MG63 (cell line): ENCODE measurements around the gene MSMP. TPM values are rescaled to one million over a fixed set of nuclear protein-coding genes. Genes with fewer than 3 reads are reported as not detected.

Experiments
- DNase-seq: peaks from one replicate; pipeline ENCODE4 v3.0.0-alpha.2; 2020
- H3K27me3 ChIP-seq: fragments of 250-450 bp; sonication (Bioruptor Pico); 2 replicates; pipeline ENCODE4 v1.5.1; 2020; ENCODE audit warnings: mild to moderate bottlenecking, moderate library complexity
- H3K36me3 ChIP-seq: fragments of 250-450 bp; sonication (Bioruptor Pico); 2 replicates; pipeline ENCODE4 v1.5.1; 2020; ENCODE audit warnings: mild to moderate bottlenecking, moderate library complexity
- H3K4me3 ChIP-seq: fragments of 250-450 bp; sonication (Bioruptor Pico); 2 replicates; pipeline ENCODE4 v1.5.1; 2020; ENCODE audit warnings: mild to moderate bottlenecking, moderate library complexity
- H3K9me3 ChIP-seq: fragments of 250-450 bp; sonication (Bioruptor Pico); 2 replicates; pipeline ENCODE4 v1.5.1; 2020; ENCODE audit warnings: mild to moderate bottlenecking, moderate library complexity
- total RNA-seq: library from RNA; depleted of rRNA; stranded (reverse); fragments of >200 nt; shearing (Covaris generic); gene quantifications from 2 replicates; pipeline ENCODE4 v1.2.3, GENCODE V29; 2014; ENCODE audit warnings: low replicate concordance

Gene MSMP
- total RNA-seq, 1 experiment from 2014 or later = not detected

DNA sequence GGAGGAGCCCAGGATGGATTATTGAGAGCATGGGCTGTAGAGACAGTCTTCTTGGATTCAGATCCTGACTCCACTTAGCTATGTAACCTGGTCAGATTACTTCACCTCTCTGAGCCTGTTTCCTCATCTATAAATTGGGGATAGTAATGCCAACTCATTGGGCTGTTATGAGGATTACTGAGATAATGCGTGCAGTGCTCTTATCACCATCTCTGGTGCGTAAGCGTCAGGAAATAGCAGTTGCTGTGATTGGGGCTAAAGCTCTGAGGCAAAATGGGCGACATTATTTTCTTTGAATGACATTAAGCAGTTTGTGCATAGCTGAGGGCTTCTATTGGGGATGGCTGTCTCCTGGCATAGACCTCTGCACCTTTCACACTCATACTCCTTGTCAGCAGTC is 995 bp upstream of the MSMP start:
- peaks cover 63% of the 10 kb centered on the region for H3K36me3 ChIP-seq
- no peak for DNase-seq
- no peaks in the 10 kb centered on the region for H3K27me3 ChIP-seq
- no peaks in the 10 kb centered on the region for H3K9me3 ChIP-seq
- H3K4me3 ChIP-seq = no peak overlapping the region

DNA sequence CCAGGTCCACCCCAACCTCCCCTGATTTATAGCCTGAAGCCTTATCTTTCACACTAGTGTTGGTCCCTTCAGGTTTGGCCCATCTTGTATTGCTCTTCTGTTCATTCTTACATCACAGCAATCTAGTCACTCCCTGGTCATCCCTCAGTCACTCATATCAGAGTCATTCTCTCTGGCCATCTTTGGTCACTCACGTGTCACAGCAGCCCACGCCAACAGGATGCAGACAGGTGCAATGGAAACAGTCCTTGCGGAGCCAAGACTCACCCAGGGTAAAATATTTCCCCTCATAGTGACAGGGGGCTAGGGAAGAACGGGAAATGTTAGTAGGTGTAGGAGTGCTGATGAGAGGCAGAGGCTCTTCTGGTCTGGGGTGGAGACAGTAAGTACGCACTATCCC is 610 bp downstream of the MSMP start:
- no peaks in the 10 kb centered on the region for H3K9me3 ChIP-seq
- no peak for DNase-seq
- H3K4me3 ChIP-seq = no peak overlapping the region
- no peaks in the 10 kb centered on the region for H3K27me3 ChIP-seq
- peaks cover 66% of the 10 kb centered on the region for H3K36me3 ChIP-seq

DNA sequence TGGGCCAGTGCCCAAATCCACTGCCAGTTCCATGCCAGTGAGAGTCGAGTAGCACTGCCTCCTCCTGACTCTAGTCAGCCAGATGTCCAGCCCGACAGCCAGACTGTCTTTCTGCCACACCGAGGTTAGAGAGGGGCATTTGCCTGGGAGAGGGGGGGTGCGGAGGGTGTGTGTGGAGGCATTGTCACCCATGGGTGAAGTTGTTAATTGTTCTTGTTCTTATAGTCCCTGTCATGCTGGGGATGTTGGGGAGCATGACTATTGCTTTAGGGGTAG is 3.9 kb downstream of the MSMP start:
- H3K36me3 ChIP-seq = peaks cover 88% of the 10 kb centered on the region
- peak overlapping the region; percentile 98 for H3K4me3 ChIP-seq
- no peaks in the 10 kb centered on the region for H3K27me3 ChIP-seq
- peak; percentile 47 for DNase-seq
- no peaks in the 10 kb centered on the region for H3K9me3 ChIP-seq

DNA sequence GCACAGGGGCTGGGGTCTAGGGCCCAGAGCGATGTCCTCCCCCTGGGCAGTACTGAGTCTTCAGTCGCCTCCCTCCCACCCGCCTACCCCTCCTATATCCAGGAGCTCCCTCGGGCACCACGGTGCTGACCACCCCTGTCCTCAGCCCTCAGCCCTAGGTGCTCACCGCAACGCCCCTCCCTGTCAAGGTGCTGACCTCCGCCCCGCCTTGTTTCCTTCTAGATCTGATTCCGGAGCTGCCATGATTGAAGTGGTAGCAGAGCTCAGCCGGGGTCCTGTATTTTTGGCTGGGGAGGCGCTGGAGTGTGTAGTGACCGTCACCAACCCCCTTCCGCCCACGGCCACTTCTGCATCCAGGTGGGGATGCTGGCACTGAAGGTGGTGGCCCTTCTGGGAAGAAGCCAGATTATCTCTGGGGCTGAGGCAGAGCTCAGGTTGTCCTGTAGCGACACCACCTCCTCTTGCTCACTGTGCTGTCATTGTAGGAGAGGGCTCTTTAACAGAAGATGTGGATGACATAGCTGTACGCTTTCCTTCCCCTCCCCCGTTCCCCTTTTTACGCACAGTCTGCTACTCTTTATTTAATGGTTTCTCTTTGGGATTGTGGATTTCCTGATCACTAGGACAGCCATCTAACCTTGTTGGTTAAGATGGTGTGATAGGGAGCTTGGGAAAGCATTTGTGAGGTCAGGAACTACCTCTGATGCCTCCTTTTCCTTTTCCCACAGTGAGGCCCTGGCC is 4.4 kb downstream of the MSMP start:
- Histone ChIP-seq H3K36me3 (peaks cover 86% of the 10 kb centered on the region), H3K9me3 (no peaks in the 10 kb centered on the region), H3K27me3 (no peaks in the 10 kb centered on the region), H3K4me3 (peak overlapping the region; percentile 98)
- peak; percentile 51 for DNase-seq

DNA sequence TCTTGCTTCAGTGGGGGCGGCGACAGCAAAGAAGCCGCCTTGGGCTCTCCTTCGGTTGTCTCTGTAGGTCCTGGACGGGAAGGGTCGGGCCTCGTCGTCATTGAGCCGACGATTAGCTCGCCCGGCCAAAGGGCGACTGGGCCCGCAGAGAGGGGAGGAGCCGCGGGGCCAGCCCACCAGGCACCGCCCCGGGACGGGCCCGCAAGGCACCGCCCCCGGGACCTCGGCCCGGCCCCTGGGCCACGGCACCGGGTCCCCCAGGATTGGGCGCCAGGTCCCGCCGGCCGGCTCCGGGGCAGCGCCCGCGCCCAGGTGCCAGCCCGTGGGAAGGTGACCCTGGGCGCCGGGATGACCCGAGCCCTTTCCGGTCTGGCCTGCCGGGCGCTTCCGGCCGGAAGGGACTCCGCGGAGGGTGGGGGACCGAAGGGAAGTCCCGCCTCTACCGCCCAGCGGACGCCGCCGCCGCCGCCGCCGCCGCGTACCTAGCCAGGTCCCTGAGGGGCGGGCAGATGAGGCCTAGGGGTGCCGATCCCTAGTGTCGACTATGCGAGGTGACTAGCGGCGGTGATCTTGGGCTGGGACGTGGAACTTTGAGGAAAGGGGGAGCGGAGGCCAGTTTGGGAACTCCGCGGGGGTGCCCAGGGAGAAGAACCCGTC is 5.1 kb downstream of the MSMP start, which contains the start of the genes GBA2 and RGP1:
TSS of gene GBA2 (minus strand) at position 371 of the 657 bp plus-strand sequence. CDS start 524 bp downstream, outside the sequence.
TSS of gene RGP1 (plus strand) at position 430 of the 657 bp plus-strand sequence. CDS start 469 bp downstream, outside the sequence.
- peak; percentile 96 for DNase-seq
- no peaks in the 10 kb centered on the region for H3K9me3 ChIP-seq
- peaks cover 86% of the 10 kb centered on the region for H3K36me3 ChIP-seq
- H3K27me3 ChIP-seq = no peaks in the 10 kb centered on the region
- H3K4me3 ChIP-seq = peak within 1 kb of the TSS; percentile 98

DNA sequence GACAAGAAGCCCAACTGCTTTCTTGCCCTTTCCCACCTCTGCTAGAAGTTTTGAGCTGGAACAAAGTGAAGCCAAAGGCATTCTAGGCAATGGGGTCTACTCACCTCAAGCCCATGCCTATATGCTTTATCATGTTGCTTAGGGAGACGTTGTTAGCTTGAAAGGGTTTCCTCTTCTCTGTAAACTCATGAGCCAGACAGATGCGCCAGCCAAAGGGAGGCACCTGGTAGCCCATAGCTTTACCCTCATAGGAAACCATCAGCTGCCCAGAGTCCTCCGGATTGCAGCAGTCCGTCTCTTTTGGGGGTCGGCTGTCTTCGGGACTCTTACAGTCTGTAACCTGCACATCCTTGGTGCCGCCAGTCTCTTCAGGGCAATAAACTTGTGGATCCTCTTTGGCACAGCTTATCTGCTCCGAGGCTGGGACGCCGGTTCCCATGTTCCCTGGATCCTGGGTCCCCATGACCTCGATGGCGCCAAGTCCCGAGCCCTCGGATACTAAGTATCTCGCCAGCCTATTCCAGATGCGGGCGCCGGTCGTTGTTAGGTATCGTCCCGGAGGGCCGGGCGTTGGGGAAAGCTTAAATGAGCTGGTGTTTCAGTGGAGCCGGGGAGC is 5.7 kb downstream of the MSMP start:
- no peaks in the 10 kb centered on the region for H3K9me3 ChIP-seq
- DNase-seq = no peak
- H3K27me3 ChIP-seq = no peaks in the 10 kb centered on the region
- H3K36me3 ChIP-seq = peaks cover 86% of the 10 kb centered on the region
- peak overlapping the region; percentile 98 for H3K4me3 ChIP-seq

DNA sequence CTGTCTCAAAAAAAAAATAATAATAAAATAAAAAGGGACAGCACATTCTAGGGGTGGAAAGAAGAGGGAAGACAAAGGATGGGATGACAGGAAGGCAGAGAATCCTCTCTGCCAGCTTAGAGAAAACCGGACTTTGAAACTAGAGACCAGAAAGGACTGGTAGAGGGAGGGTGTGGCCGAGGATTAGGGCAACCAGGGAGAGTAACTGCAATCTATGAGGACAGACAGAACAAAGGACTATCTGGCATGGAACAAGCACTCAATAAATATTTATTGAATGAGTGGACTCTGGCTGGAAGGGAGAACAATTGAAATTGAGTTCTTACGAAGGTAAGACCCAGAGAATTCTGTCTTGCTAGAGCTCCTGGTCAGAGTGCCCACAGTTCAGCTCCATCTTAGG is 7.5 kb downstream of the MSMP start:
- DNase-seq = peak; percentile 44
- Histone ChIP-seq H3K9me3 (no peaks in the 10 kb centered on the region), H3K4me3 (peak overlapping the region; percentile 98), H3K27me3 (no peaks in the 10 kb centered on the region), H3K36me3 (peaks cover 86% of the 10 kb centered on the region)

DNA sequence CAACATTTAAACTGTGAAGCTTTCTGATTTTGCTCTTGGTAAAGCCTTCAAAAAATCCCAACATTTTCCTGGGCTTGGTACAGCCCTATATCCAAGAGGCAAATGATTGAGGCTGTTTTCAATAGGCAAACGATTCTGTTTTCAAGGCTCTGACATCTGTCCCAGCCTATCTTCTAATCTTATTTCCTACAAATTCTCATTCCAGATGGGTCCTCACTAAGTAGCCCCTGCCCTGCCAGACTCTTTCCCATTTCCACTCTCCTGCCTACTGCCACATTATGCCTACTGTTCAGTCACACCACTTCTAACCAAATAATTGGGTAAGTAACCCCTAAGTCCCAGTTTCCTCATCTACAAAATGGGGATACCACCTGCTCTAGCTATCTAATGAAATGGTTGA is 8.5 kb downstream of the MSMP start:
- DNase-seq = no peak
- H3K4me3 ChIP-seq = peak overlapping the region; percentile 98; the same call in 1 of the 2 replicates
- no peaks in the 10 kb centered on the region for H3K9me3 ChIP-seq
- H3K36me3 ChIP-seq = peaks cover 85% of the 10 kb centered on the region
- H3K27me3 ChIP-seq = no peaks in the 10 kb centered on the region

DNA sequence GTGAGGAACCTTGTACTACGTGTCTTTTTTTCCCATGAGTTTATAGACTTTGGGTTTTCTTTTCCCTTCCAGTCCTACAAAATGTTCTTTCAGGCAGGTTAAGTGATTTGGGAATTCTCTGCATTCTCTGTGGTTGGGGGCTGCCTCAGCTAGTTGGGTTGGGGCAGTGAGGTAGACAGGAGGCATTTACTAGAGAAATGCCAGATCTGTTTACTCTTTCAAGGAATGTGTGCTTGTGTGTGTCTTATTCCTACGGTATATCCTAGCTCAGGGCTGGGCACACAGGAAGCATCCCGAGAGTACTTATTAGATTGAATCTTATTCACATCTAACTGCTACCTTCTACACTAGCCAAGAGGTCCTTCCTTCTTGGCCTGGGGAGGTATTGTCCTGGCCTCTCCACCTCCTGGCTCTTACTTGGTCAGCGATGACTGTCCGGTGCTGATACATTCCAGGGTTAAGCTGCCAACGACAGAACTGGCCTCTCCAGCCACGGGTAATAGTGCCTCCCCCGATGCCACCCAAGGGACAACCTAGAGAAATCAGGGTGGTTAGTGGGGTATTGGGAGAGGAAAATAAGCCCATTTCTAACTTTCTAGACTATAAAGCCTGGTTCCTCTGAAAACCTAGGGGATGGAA is 10.1 kb downstream of the MSMP start:
- no peak overlapping the region for H3K4me3 ChIP-seq
- no peaks in the 10 kb centered on the region for H3K27me3 ChIP-seq
- peaks cover 95% of the 10 kb centered on the region for H3K36me3 ChIP-seq
- DNase-seq = no peak
- no peaks in the 10 kb centered on the region for H3K9me3 ChIP-seq

DNA sequence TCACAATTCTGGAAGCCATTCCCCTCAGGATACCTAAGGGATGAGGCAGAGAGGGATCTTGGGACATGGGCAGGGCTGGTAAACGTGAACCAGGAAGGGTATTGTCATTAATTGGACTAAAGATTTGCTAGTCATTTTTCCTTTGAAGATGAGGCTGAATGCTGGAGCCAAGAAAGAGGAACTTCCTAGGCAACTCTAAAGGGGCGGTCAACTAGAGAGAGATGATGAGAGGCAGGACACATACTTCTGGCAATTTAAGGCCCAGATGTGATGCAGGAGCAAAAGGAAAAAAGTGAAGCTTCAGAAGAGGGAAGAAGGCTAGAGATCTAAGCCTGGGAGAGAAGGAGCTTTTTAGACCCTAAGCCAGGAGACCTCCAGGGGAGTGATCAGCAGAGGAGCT is 10.6 kb downstream of the MSMP start:
- no peak for DNase-seq
- H3K4me3 ChIP-seq = no peak overlapping the region
- H3K36me3 ChIP-seq = peaks cover 97% of the 10 kb centered on the region
- H3K27me3 ChIP-seq = no peaks in the 10 kb centered on the region
- H3K9me3 ChIP-seq = no peaks in the 10 kb centered on the region

DNA sequence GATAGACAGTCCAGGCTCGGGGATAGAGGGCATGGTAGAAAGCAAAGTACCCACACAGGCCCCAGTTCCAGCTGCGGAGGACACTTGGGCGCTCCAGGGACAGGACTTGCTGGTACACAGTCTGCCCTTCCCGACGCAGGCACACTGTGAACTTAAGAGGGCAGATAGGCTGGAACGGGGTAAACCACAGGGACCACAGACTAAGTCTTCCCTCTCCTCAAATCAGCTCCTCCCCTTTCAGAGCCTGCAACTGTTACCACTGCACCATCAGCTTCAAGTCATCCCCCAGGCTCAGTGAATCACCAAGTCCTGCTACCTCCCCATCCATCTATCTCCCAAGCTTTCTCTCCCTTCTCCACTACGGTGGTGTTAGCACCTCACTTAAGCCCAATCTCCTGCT is 12.3 kb downstream of the MSMP start:
- DNase-seq = no peak
- H3K27me3 ChIP-seq = no peaks in the 10 kb centered on the region
- H3K9me3 ChIP-seq = no peaks in the 10 kb centered on the region
- no peak overlapping the region for H3K4me3 ChIP-seq
- H3K36me3 ChIP-seq = peaks cover 97% of the 10 kb centered on the region

DNA sequence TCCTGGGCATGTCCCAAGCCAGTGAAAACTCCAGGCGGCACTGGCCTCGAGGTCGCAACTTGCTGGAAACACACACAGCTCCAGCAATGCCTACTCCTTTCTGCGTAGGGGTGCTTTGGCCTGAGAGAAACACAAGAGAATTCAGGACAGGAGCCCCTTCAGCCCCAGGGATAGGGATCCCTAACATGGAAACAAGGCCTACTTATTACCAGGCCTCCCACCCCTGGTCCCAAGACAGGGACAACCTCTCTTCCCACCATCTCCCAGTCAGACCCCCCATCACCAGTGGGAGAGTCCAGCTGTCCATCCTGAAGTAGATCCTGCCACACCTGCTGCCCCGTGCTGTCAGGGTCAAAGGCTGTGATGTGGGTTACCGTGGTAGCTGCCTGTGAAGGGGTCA is 13.8 kb downstream of the MSMP start:
- no peaks in the 10 kb centered on the region for H3K9me3 ChIP-seq
- no peak overlapping the region for H3K4me3 ChIP-seq
- peaks cover 97% of the 10 kb centered on the region for H3K36me3 ChIP-seq
- H3K27me3 ChIP-seq = no peaks in the 10 kb centered on the region
- no peak for DNase-seq

DNA sequence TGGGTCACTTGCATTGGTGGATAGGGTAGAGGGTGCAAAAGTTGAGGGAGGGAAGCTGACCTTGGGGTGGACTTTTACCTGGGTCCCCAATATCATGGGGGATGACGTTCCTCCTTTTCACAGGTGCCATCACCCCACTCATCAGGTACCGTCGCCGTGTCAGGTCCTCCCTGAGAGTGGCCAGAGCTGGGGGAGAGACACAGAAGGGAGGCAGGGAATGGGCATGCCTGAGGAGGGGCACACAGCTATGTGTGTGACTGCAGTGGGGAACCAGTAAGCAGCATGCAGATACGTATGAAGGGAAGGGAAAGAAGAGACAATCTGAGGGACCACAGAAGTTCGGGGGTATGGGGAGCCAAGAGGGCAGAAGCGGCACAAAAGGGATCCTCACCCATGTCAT is 15.2 kb downstream of the MSMP start:
- Histone ChIP-seq H3K27me3 (no peaks in the 10 kb centered on the region), H3K36me3 (peaks cover 98% of the 10 kb centered on the region), H3K4me3 (no peak overlapping the region), H3K9me3 (no peaks in the 10 kb centered on the region)
- no peak for DNase-seq

DNA sequence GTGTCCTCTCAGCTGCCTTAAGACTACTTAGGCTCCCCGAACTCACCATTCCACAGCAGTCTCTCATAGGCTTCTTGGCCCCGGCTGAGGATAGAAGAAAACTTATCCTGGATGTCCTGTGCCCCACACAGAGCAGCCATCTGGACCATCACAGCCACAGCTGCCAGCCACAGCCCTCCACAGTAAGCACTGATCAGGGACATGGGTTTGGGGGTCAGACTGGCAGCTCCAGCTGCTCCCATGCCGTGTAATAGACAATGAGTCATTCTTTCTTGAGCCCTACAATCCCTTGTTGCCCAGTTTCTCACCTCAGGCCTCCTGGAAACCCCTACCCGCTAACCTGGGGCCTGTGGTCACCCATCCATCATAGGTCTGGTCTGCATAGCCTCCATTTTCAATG is 15.9 kb downstream of the MSMP start:
- peaks cover 98% of the 10 kb centered on the region for H3K36me3 ChIP-seq
- no peaks in the 10 kb centered on the region for H3K27me3 ChIP-seq
- H3K4me3 ChIP-seq = no peak overlapping the region
- H3K9me3 ChIP-seq = no peaks in the 10 kb centered on the region
- no peak for DNase-seq

DNA sequence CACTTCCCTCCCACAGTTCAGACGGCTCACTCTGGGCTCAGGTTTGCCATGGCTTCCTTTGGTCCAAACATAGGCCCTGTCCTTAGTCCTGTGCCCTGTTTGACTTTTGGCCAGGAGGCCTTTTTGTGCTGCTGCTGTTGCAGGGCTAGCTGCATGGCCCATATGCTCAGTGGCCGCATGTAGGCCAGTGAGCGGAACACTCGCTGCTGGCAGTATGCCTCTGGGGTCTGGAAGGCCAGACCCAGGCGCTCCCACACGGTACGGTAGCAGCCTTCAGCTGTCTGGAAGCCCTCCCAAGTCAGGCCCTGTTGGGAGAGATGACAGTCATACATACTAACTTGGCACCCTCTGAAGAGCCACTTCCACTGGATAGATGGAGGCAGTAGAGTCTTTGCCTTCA is 16.9 kb downstream of the MSMP start:
- no peaks in the 10 kb centered on the region for H3K9me3 ChIP-seq
- no peak overlapping the region for H3K4me3 ChIP-seq
- DNase-seq = no peak
- H3K36me3 ChIP-seq = peaks cover 88% of the 10 kb centered on the region
- no peaks in the 10 kb centered on the region for H3K27me3 ChIP-seq

DNA sequence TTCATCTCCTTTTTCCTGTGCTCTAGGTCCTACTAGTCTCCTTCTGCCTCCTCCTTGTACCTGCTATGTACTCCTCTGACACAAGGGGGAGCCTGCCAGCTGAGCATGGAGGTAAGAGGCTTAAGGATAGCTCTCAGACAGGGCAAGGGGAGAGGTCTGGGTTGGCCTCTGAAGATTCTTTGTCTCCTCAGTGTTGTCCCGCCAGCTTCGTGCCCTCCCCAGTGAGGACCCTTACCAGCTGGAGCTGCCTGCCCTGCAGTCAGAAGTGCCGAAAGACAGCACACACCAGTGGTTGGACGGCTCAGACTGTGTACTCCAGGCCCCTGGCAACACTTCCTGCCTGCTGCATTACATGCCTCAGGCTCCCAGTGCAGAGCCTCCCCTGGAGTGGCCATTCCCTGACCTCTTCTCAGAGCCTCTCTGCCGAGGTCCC is 17.9 kb downstream of the MSMP start:
- DNase-seq = peak; percentile 82
- H3K9me3 ChIP-seq = no peaks in the 10 kb centered on the region
- H3K27me3 ChIP-seq = no peaks in the 10 kb centered on the region
- H3K4me3 ChIP-seq = no peak overlapping the region
- peaks cover 84% of the 10 kb centered on the region for H3K36me3 ChIP-seq

DNA sequence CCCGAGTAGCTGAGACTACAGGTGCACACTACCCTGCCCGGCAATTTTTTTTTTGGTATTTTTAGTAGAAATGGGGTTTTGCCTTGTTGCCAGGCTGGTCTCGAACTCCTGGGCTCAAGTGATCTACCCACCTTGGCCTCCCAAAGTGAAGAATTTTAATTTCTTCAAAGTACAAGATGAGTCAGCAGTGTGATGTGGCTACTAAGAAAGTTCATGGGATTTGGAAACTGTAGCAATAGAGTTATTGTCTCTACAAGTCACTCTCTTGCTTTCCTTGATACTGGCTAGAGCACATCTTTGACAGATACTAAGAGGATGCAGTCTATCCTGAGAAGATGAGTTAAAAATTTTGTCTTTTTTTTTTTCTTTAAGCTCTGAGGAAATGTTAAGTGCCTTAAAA is 20.0 kb downstream of the MSMP start:
- Histone ChIP-seq H3K36me3 (peaks cover 83% of the 10 kb centered on the region), H3K4me3 (no peak overlapping the region; the same call in 1 of the 2 replicates), H3K9me3 (no peaks in the 10 kb centered on the region), H3K27me3 (no peaks in the 10 kb centered on the region)
- no peak for DNase-seq
